HEK293 (cell line): Measurements from ENCODE around the gene ATP6V0A4.

Experiments
- CTCF ChIA-PET: fragments of 350-600 bp; formaldehyde crosslinking; extraction: SDS; loops from one replicate; lab custom pipeline; 2021; ENCODE audit warnings: antibody characterized with exemption; lab: Yijun Ruan, JAX
- POLR2A ChIA-PET: fragments of 300-600 bp; formaldehyde crosslinking; extraction: SDS; loops from one replicate; lab custom pipeline; 2020; ENCODE audit warnings: antibody characterized with exemption, inconsistent platforms; lab: Yijun Ruan, JAX
- H3K27ac ChIP-seq: fragments of 200-500 bp; sonication (Bioruptor generic); 2 replicates; pipeline ENCODE4 v1.5.1; 2014; ENCODE audit warnings: low read depth, low read length, control low read depth, inconsistent platforms; ENCODE audit errors: extremely low read depth
- H3K36me3 ChIP-seq, 2 experiments: fragments of 200-500 bp in 1 of 2; sonication (Bioruptor generic) in 1 of 2; 1 replicate in 1 of 2; 2 replicates in 1 of 2; pipeline ENCODE4 v1.5.1; 2014 to 2017; ENCODE audit warnings: inconsistent platforms in 2 of 2, low read length in 2 of 2; ENCODE audit not compliant: control insufficient read depth in 2 of 2, insufficient read depth in 1 of 2
- H3K4me1 ChIP-seq: fragments of 200-500 bp; sonication (Bioruptor generic); 2 replicates; pipeline ENCODE4 v1.5.1; 2014; ENCODE audit warnings: mild to moderate bottlenecking, low read length, inconsistent platforms; ENCODE audit not compliant: control insufficient read depth, insufficient read depth
- H3K4me3 ChIP-seq: 2 replicates; pipeline ENCODE4 v1.5.1; 2011; ENCODE audit warnings: low read depth, mild to moderate bottlenecking, control low read depth, low read length, moderate library complexity
- H3K9me3 ChIP-seq: fragments of 200-500 bp; sonication (Bioruptor generic); 2 replicates; pipeline ENCODE4 v1.5.1; 2014; ENCODE audit warnings: low read depth, low read length, inconsistent platforms; ENCODE audit not compliant: control insufficient read depth, insufficient read depth
- ATF2 ChIP-seq: fragments of 450-650 bp; formaldehyde crosslinking; IDR thresholded peaks from 2 replicates; pipeline ENCODE4 v1.5.1; 2016; ENCODE audit warnings: missing biosample characterization, missing genetic modification characterization, low read depth
- BCL6B ChIP-seq: fragments of 450-650 bp; formaldehyde crosslinking; IDR thresholded peaks from 2 replicates; pipeline ENCODE4 v1.5.1; 2017; ENCODE audit warnings: missing biosample characterization, missing genetic modification characterization
- EGR2 ChIP-seq: fragments of 450-650 bp; formaldehyde crosslinking; IDR thresholded peaks from 2 replicates; pipeline ENCODE4 v1.5.1; 2016; ENCODE audit warnings: low read depth, missing biosample characterization, missing genetic modification characterization
- HOXC10 ChIP-seq: sonication (generic); formaldehyde crosslinking; IDR thresholded peaks from 2 replicates; pipeline ENCODE4 v1.8.1; 2023; ENCODE audit warnings: mild to moderate bottlenecking, missing genetic modification reagents
- KLF16 ChIP-seq: fragments of 450-650 bp; formaldehyde crosslinking; IDR thresholded peaks from 2 replicates; pipeline ENCODE4 v1.5.1; 2017; ENCODE audit warnings: missing biosample characterization, missing genetic modification characterization
- PRDM1 ChIP-seq: fragments of 450-650 bp; formaldehyde crosslinking; IDR thresholded peaks from 2 replicates; pipeline ENCODE4; 2016; ENCODE audit warnings: missing biosample characterization, missing genetic modification characterization
- REST ChIP-seq: fragments of 450-650 bp; formaldehyde crosslinking; IDR thresholded peaks from 2 replicates; pipeline ENCODE4 v1.5.1; 2016; ENCODE audit warnings: missing biosample characterization, missing genetic modification characterization
- SCRT1 ChIP-seq: fragments of 450-650 bp; formaldehyde crosslinking; IDR thresholded peaks from 2 replicates; pipeline ENCODE4 v1.5.1; 2016; ENCODE audit warnings: missing biosample characterization, missing genetic modification characterization, borderline replicate concordance
- SCRT2 ChIP-seq: fragments of 450-650 bp; formaldehyde crosslinking; IDR thresholded peaks from 2 replicates; pipeline ENCODE4 v1.5.1; 2016; ENCODE audit warnings: missing biosample characterization, missing genetic modification characterization
- YY2 ChIP-seq: fragments of 450-650 bp; formaldehyde crosslinking; IDR thresholded peaks from 2 replicates; pipeline ENCODE4 v1.5.1; 2016; ENCODE audit warnings: missing biosample characterization, missing genetic modification characterization
- ZNF133 ChIP-seq: fragments of 450-650 bp; formaldehyde crosslinking; IDR thresholded peaks from 2 replicates; pipeline ENCODE4 v1.5.1; 2016; ENCODE audit warnings: missing biosample characterization, missing genetic modification characterization
- ZNF169 ChIP-seq: fragments of 450-650 bp; formaldehyde crosslinking; IDR thresholded peaks from 2 replicates; pipeline ENCODE4 v1.5.1; 2016; ENCODE audit warnings: missing biosample characterization, missing genetic modification characterization
- ZNF23 ChIP-seq: fragments of 450-650 bp; formaldehyde crosslinking; IDR thresholded peaks from 2 replicates; pipeline ENCODE4 v1.5.1; 2016; ENCODE audit warnings: missing biosample characterization, missing genetic modification characterization, borderline replicate concordance
- ZNF335 ChIP-seq: fragments of 450-650 bp; formaldehyde crosslinking; conservative IDR thresholded peaks from 2 replicates; pipeline ENCODE4 v1.5.1; 2016; ENCODE audit warnings: missing biosample characterization, missing genetic modification characterization
- ZNF416 ChIP-seq: fragments of 450-650 bp; formaldehyde crosslinking; IDR thresholded peaks from 2 replicates; pipeline ENCODE4 v1.5.1; 2016; ENCODE audit warnings: missing biosample characterization, missing genetic modification characterization
- ZNF513 ChIP-seq: fragments of 450-650 bp; IDR thresholded peaks from 2 replicates; pipeline ENCODE4 v1.5.1; 2018; ENCODE audit warnings: missing biosample characterization, missing genetic modification characterization
- ZNF580 ChIP-seq: fragments of 450-650 bp; formaldehyde crosslinking; IDR thresholded peaks from 2 replicates; pipeline ENCODE4 v1.5.1; 2016; ENCODE audit warnings: missing biosample characterization, missing genetic modification characterization
- ZNF610 ChIP-seq: fragments of 450-650 bp; formaldehyde crosslinking; IDR thresholded peaks from 2 replicates; pipeline ENCODE4 v1.5.1; 2016; ENCODE audit warnings: missing biosample characterization, missing genetic modification characterization, borderline replicate concordance
- ZNF626 ChIP-seq: fragments of 450-650 bp; sonication (Bioruptor Pico); formaldehyde crosslinking; IDR thresholded peaks from 2 replicates; pipeline ENCODE4 v1.5.1; 2018; ENCODE audit warnings: missing biosample characterization, missing genetic modification characterization, inconsistent platforms
- ZNF639 ChIP-seq: fragments of 450-650 bp; formaldehyde crosslinking; IDR thresholded peaks from 2 replicates; pipeline ENCODE4 v1.5.1; 2016; ENCODE audit warnings: missing biosample characterization, missing genetic modification characterization
- ZNF701 ChIP-seq: fragments of 450-650 bp; formaldehyde crosslinking; IDR thresholded peaks from 2 replicates; pipeline ENCODE4 v1.5.1; 2016; ENCODE audit warnings: missing biosample characterization, missing genetic modification characterization
- ZNF768 ChIP-seq: fragments of 450-650 bp; formaldehyde crosslinking; IDR thresholded peaks from 2 replicates; pipeline ENCODE4 v1.5.1; 2018; ENCODE audit warnings: missing biosample characterization, mild to moderate bottlenecking, missing genetic modification characterization

Gene ATP6V0A4

GRCh38 chr7:138712652-138713051 is 85.3 kb downstream of the ATP6V0A4 start:
- Histone ChIP-seq H3K4me3 (no peak overlapping the region), H3K36me3 (no peaks in the 10 kb centered on the region), H3K27ac (no peak overlapping the region), H3K9me3 (no peaks in the 10 kb centered on the region), H3K4me1 (no peaks in the 10 kb centered on the region)
- TF ChIP-seq HOXC10 (CRISPR knock-in tag) = no peak
- no peak for TF ChIP-seq PRDM1 (tag by site-specific recombination)
- no peak for TF ChIP-seq KLF16 (tag by site-specific recombination)
- TF ChIP-seq ATF2 (tag by site-specific recombination) = no peak
- TF ChIP-seq ZNF513 (tag by site-specific recombination) = no peak
- TF ChIP-seq ZNF610 (tag by site-specific recombination) = no peak
- no peak for TF ChIP-seq ZNF580 (tag by site-specific recombination)
- POLR2A ChIA-PET = no interaction called here
- CTCF ChIA-PET = no interaction called here

GRCh38 chr7:138710536-138711385 is 87.2 kb downstream of the ATP6V0A4 start:
- CTCF ChIA-PET = interaction anchor here (0.6 kb wide), 1 partner anchor 1804 kb away, joined by 4 read pairs; no protein-coding TSS in a partner anchor
- no peaks in the 10 kb centered on the region for H3K9me3 ChIP-seq
- TF ChIP-seq ZNF23 (tag by site-specific recombination) = no peak
- TF ChIP-seq ZNF701 (tag by site-specific recombination) = no peak
- no peak for TF ChIP-seq REST (tag by site-specific recombination)
- no peak for TF ChIP-seq YY2 (tag by site-specific recombination)
- no peak for TF ChIP-seq HOXC10 (CRISPR knock-in tag)
- TF ChIP-seq ZNF416 (tag by site-specific recombination) = no peak
- TF ChIP-seq SCRT1 (tag by site-specific recombination) = no peak
- TF ChIP-seq ZNF639 (tag by site-specific recombination) = no peak
- TF ChIP-seq EGR2 (tag by site-specific recombination) = no peak
- no peak for TF ChIP-seq BCL6B (tag by site-specific recombination)
- no peak for TF ChIP-seq SCRT2
- no peak for TF ChIP-seq ZNF335 (tag by site-specific recombination)
- TF ChIP-seq ZNF768 = no peak
- no peak for TF ChIP-seq ZNF626 (tag by site-specific recombination)
- no peak for TF ChIP-seq ZNF513 (tag by site-specific recombination)
- no peak for TF ChIP-seq ZNF169
- no peak for TF ChIP-seq ZNF133 (tag by site-specific recombination)
- POLR2A ChIA-PET = no interaction called here
- no peak overlapping the region for H3K27ac ChIP-seq
- H3K4me1 ChIP-seq = no peaks in the 10 kb centered on the region
- no peak overlapping the region for H3K4me3 ChIP-seq
- H3K36me3 ChIP-seq = no peaks in the 10 kb centered on the region
